ENCODE measurements around the gene SORBS1. TPM values are rescaled to one million over a fixed set of nuclear protein-coding genes. Genes with fewer than 3 reads are reported as not detected.

SORBS1 gene
- polyA plus RNA-seq, 1 donor: 76.7 TPM

DNA sequence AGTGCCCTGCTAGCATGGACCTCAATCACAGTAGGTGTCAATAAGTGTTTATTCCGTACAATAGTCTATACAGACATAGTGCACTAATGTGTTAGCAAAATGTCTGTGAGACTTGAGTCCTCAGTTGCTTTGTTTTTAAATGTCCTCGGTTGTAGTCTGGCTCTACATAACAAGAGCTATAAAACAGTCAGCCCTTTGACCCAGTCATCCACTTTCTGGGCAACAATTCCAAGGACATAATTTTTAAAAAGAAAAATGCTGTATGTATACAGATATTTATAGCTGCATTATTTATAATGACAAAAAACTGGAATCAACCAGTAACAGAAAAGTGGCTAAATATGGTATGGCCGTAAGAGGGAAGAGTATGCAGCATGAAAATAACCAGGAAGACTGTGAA is 267.5 kb downstream of the SORBS1 start:
- DNase-seq (ENCODE audit: low read depth): no peak

DNA sequence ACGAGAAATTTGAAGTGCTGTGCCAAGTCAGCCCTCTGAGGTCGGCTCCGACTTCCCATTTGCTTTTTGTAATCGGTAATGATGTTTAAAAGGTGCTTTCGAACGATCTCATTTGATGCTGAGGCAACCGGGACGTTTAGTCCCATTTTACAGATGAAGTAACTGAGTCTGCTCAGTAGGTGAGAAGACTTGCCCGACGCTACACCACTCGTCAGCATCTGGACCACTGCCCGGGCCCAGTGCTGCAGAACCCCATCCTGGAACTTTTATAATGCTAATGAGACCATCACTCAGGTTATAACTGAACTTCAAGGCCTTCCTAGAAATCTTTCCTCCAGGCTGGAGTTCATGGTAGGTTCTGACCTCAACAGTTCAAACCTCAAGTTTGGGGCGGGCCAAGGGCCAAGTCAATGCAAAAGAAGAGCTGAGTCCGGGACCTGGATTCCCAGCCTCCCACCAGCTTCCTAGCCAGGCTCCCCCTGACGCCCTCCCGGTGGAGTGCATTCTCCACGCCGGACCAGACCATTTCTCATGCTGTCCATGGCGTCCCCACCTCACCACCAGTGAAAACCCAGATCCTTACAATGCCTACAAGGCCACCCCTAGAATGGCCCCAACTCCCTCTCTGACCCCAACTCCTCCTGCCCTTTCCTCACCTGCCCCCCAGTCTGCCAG is 269.7 kb downstream of the SORBS1 start:
- DNase-seq (ENCODE audit: low read depth): no peak

DNA sequence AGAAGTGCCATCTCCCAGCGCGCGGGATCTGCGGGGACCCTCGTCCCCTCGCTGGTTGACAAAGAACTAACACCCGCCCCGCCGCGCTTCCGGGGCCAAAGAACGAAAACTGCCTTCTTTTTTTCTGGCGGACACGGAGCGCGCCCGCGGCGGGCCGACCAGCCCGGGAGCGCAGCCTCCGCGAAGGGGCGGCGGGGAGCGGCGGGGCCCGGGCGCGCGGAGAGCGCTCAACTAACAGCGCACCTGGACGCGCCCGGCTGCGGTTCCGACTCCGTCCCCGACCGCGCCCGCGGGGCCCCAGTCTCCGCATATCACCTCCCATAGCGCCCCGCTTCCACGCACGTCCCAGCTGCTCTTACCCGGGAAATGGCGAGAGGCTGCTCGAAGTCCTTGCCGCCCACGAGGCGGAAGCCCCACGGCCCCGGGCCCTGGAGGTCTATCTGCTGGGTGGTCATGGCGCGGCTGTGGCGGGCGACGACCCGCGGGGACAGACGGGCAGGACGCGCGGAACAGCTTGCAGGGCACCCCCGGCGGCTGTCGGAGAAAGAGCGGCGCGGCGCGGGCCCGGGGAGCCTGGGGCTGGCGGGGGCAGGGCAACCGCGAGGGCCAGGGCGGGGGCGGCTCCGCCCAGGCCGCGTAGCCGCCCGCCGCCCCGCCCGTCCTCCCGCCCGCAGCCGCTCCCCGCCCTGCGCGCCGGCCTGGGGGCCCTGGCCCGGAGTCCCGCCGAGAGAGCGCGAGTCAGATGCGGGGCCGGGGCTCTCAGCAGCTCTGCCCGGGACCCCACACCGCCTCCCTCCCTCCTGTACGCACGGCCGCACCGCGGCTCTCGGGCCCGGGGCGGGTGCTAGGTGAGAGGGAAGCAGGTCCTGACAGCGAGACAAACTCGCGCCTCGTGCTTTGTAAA is 270.5 kb downstream of the SORBS1 start, which contains the start of gene PDLIM1:
Gene PDLIM1 (minus strand): TSS at position 543 of the 904 bp plus-strand sequence. CDS start 88 bp downstream, at position 455.
- no peak for DNase-seq (ENCODE audit: low read depth)

DNA sequence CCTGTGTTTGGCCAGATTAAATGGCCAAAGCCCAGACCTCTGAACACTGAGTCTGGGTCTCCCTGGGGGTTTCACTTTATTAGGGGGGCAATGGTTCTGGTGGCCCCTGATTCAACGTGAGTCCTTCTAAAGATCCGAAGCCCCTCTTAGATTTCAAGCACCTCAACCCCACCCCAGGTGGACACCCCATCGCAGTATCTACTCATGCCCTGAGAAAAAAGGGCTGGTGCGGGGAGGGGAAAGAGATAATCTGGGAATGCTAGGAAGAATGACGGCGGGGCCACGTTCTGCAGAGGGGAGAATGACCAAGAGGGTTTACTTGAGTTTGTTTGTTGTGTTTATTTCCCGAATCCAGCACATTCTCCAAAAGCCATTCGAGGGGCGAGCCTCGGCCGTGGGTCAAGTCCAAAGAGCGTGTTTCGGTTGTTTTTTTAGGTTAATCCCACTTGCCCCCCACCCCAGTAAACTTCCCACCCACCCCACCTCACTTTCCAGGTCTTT is 271.2 kb downstream of the SORBS1 start:
- no peak for DNase-seq (ENCODE audit: low read depth)

- DNase-seq (ENCODE audit: low read depth): no peak
Observed at GRCh38 chr10:95289003-95289920, 271.9 kb downstream of the SORBS1 start.

DNA sequence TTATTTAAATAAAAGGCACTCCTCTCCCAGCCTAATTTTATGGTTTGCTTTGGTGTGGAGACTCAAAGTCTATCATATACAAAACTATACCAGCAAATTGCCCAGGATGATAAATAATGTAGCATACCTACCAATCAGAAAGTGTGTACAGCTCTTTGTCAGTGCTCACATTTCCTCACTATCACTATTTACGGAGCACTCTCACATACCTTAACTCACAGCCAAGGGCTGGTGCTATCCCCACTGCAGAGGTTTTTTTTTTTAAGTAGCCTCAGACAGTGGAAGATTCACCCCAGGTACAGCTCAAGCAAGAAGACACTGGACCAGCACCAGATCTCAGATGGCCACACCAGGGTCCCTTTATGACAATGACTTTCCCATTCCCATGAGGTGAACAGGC is 272.9 kb downstream of the SORBS1 start:
- DNase-seq (ENCODE audit: low read depth): no peak

GRCh38 chr10:95287281-95287680 is 273.9 kb downstream of the SORBS1 start:
- no peak for DNase-seq (ENCODE audit: low read depth)

DNA sequence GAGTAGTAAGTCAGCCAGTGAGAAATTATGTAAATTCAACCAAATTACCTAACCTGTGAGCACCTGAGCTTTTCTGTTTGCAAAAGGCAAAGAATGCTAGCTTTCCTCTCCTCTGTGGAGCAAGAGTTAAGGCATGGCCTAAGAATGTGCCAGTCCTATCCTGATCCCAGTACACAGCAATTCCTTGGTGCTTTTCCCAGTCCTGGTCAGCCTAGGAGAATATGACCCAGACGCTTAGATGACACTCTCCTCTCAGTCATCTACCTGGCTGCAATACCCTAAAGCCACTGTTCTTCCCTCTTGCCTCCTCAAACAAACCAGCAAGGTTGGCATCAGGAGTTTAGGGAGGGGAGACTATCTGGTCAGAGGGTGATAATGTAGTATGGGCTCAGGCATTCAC is 274.5 kb downstream of the SORBS1 start:
- DNase-seq (ENCODE audit: low read depth): no peak

GRCh38 chr10:95285556-95285955 is 275.6 kb downstream of the SORBS1 start:
- DNase-seq (ENCODE audit: low read depth): no peak

DNA sequence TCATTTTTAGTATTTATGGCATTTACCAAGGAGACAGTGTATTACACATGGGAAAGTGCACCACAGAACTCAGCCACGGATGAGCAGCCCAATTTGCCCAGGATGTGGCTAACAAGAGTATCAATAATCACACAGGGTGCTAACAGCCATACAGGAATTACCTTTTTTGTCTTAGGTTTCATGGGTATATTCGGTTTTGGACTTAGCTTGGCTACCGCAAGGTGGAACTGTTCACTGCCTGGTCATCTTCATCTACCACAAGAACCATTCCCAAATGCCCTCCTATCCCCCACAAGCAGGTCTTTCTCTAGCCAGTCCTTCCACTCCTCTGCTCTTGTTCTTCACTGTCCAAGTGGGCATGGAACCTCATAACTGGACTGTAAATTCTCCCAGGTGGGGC is 276.4 kb downstream of the SORBS1 start:
- DNase-seq (ENCODE audit: low read depth): no peak

GRCh38 chr10:95282107-95282506 is 279.1 kb downstream of the SORBS1 start:
- DNase-seq (ENCODE audit: low read depth): no peak

DNA sequence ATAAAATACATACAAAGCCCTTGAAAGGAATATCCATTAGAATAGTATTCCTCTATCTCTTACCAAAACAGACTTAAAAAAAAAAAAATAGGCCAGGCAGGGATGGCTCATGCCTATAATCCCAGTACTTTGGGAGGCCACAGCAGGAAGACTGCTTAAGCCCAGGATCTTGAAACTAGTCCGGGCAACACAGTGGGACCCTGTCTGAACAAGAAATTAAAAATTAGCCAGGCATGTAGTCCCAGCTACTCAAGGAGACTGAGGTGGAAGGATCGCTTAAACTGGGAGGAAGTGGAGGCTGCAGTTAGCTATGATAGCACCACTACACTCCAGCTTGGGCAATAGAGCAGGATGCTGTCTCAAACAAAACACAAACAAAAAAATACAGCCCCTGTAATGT is 280.0 kb downstream of the SORBS1 start:
- no peak for DNase-seq (ENCODE audit: low read depth)

DNA sequence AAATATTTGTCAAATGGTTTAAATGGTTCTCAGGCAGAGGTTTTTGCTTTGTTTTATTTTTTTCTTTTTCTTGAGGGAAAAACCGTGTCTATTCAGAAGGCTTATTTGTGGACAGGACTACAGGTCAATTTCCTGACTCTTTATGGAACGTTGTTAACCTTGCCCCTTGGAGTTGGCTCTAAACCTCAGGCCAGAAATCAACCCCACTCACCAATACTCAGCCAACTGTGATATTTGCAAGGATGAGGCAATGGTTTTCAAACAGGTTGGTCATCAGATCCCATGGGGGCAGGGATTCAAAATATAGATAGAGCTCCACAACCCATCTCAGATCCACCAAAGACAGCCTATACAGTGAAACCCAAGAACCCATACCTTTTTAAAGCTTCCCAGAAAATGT is 280.5 kb downstream of the SORBS1 start:
- no peak for DNase-seq (ENCODE audit: low read depth)

DNA sequence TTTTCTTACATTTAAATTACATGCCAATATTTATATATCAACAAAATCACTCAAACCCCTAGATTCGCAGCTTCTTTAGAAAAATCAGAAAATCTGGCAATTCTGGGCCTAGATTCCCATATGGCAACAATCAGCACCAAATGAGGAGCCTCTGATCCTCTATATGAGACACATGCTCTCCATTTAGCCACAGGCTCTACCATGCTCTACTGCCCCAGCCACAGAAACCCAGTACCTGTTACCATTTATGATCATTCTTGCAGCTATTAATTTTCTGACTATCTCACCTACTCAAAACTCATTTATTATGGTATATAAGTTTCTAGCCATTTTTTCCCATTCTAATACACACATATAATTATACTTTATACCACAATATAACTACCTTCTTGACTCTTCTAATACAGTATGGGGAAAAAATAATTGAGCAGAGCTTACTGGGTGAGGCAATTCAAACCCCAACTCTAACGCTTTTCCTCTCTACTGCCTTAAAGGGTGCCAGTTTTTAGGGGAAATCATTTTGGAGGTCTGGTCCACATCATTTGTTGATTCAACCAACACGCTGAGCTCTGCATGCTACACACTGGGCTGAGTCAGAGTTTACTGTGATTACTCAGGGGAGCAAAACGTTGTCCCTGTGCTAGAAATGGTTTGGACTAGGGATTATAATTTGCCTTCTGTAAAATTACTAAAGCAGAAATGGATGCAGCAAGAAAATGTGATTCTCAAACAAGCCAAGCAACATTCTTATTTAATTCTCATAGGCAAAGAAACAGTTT is 281.9 kb downstream of the SORBS1 start:
- DNase-seq (ENCODE audit: low read depth): no peak

DNA sequence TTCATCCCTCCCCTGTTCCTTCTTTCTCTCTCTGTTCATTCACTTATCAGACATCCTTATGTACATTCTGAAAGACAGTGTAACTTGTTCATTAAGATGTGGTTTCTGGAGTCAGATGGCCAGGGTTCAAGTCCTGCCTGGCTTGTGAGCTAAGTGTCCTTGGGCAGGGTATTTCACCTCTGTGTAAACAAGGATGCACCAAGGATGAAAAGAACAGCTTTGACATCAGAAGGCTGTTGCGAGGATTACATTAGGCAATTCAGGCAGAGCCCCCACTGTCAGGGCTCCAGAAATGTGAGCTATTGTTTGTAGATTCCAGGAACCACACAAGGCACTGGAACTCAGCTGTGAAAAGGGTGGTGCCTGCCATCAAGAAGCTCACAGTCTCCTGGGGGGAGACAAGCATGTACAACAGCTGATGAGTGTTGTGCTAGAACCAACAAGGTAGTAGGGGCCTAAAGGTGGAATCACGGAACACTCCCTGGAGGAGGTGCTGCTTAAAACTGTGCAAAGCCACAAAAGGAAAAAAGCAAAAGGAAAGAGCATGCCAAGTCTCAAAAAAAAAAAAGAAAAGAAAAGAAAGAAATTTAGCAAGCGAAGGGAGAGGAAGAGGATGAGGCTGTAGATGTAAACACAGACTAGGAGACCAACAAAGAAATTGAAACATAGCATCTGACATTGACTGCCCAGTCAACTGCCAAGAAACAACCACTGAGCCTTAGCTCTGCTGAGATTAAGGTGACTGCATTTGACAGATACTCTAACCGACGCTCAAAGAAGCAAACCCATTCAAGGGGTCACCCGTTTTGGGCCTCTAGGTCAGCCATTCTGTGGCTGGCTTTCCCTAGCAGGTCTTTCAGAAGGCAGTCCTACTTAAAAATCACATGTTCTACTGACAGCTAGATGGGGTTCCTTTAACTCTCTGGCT is 282.8 kb downstream of the SORBS1 start:
- DNase-seq (ENCODE audit: low read depth): no peak

DNA sequence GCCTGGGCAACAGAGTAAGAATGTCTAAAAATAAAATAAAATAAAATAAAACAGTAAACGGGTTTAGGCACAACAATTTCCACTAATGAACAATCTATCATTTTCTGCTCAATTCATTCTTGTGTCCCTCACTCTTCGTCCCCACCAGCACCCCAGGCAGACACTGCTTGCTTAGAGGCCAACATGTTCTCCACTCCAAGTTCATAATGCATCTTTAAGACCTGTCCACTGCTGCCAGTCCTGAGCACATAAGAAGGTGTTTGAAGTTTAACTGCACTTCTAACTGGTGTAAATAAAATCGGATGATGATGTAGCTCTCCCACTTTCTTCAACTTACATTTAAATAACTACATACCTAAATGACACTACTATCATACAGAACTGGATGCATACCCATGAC is 283.6 kb downstream of the SORBS1 start:
- DNase-seq (ENCODE audit: low read depth): no peak

DNA sequence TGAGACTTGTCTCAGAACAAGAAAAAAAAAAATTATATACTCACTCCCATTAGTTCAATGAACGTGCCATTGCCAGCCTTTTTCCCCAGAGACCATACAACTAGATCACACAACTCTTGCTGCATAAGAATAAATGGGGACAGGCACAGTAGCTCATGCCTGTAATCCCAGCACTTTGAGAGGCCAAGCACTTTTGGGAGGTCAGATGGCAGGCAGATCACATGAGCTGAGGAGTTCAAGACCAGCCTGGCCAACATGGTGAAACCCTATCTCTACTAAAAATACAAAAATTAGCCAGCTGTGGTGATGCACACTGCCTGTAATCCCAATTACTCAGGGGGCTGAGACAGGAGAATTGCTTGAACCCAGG is 284.0 kb downstream of the SORBS1 start:
- no peak for DNase-seq (ENCODE audit: low read depth)

DNA sequence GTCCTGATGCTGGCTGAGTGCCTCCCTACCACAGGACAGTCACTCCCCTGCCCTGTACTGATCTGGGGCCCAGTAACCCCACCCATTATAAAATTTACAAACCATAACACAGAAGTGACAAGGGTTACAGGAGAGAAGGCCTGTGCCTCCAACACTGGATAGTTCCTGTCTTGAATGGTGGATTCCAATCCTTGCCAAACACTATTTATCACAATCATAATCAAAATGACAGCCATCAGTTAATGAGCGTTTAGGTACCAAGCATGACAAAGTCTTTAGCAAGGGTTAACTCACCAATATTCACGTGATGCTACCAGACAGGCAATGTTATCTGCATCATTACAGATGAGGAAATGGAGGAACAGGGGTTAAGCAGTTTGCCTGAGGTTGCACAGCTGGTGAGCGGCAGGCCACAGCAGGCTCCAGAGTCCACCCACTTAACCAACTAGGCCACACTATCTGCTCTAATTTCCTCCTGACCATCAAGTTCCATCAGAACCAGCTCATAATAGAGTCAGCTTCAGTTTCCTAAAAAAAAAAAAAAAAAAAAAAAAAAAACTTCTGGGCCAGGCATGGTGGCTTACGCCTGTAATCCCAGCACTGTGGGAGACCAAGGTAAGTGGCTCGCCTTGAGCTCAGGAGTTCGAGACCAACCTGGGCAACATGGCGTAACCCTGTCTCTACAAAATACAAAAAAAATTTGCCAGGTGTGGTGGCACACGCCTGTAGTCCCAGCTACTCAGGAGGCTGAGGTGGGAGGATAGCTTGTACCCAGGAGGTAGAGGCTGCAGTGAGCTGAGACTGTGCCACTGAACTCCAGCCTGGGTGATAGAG is 284.6 kb downstream of the SORBS1 start:
- no peak for DNase-seq (ENCODE audit: low read depth)

All from forelimb muscle (tissue), 1 donor.